Suprapubic skin (tissue), 3 donors: ENCODE measurements around the gene SSNA1.

ENCODE experiments used
- POLR2A ChIP-seq, 2 donors: fragments of 450-650 bp; IDR thresholded peaks; one replicate each; pipeline ENCODE4 v1.6.1; 2017; ENCODE audit warnings: antibody characterized with exemption in 2 of 2, mild to moderate bottlenecking in 2 of 2, moderate library complexity in 2 of 2
- TF ChIP-seq, protein P1 (sequence below), 2 donors: fragments of 200-600 bp in 1 of 2; fragments of 450-650 bp in 1 of 2; sonication (generic) in 1 of 2; IDR thresholded peaks; one replicate each; pipeline ENCODE4 v1.5.1; 2016 to 2019; ENCODE audit warnings: antibody characterized with exemption in 2 of 2, mild to moderate bottlenecking in 1 of 2, moderate library complexity in 1 of 2

GRCh38 chr9:137175345-137175961, 13.0 kb upstream of the SSNA1 start:
- TF ChIP-seq, protein P1, sequence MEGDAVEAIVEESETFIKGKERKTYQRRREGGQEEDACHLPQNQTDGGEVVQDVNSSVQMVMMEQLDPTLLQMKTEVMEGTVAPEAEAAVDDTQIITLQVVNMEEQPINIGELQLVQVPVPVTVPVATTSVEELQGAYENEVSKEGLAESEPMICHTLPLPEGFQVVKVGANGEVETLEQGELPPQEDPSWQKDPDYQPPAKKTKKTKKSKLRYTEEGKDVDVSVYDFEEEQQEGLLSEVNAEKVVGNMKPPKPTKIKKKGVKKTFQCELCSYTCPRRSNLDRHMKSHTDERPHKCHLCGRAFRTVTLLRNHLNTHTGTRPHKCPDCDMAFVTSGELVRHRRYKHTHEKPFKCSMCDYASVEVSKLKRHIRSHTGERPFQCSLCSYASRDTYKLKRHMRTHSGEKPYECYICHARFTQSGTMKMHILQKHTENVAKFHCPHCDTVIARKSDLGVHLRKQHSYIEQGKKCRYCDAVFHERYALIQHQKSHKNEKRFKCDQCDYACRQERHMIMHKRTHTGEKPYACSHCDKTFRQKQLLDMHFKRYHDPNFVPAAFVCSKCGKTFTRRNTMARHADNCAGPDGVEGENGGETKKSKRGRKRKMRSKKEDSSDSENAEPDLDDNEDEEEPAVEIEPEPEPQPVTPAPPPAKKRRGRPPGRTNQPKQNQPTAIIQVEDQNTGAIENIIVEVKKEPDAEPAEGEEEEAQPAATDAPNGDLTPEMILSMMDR (IDR thresholded peaks at IDR 0.05): no peak
- no peak for TF ChIP-seq POLR2A (IDR thresholded peaks at IDR 0.05)
